Measurements from ENCODE around the gene METRN. TPM values are rescaled to one million over a fixed set of nuclear protein-coding genes. Genes with fewer than 3 reads are reported as not detected.

METRN gene
- polyA plus RNA-seq, 1 donor (not counting 4 experiments of a cell fraction or from before 2014, with no cell fraction given): 42.1 TPM

DNA sequence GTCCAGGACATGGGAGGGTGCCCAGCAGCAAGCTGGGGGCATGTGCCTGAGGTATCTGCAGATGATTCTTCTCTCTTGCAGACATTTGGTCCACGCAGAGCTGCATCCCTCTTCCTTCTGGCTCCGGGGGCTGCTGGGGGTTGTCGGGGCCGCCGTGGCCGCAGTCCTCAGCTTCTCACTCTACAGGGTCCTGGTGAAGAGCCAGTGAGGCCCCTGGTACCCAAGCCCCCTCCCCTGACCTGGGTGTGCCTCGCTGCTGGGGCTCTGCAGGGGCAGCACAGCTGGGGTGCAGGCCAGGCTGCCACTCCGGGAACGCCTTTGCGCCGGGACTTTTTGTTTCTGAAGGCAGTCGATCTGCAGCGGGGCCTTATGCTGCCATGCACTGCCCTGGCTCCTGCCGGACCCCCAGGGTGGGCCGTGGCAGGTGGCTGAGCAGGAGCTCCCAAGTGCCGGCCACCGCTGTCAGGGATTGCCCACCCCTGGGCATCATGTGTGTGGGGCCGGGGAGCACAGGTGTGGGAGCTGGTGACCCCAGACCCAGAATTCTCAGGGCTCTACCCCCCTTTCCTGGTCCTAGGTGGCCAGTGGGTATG is 41.4 kb upstream of the METRN start:
- H2AFZ ChIP-seq (ENCODE audit: control insufficient read depth, low read length): no peak overlapping the region
- no peaks in the 10 kb centered on the region for H3K9me3 ChIP-seq (ENCODE audit: control insufficient read depth, low read depth, low read length)
- no peak overlapping the region for H3K4me3 ChIP-seq (ENCODE audit: control insufficient read depth in 2 of 3, extremely low read depth in 1 of 3, insufficient read depth in 2 of 3, low read depth in 1 of 3, low read length in 3 of 3)
- no peak for FAIRE-seq
- no peaks in the 10 kb centered on the region for H4K20me1 ChIP-seq (ENCODE audit: control insufficient read depth, extremely low read depth, insufficient read depth, low read length)
- no peak overlapping the region for H3K4me2 ChIP-seq (ENCODE audit: control insufficient read depth, extremely low read depth, insufficient read depth, low read depth, low read length)
- H3K27me3 ChIP-seq (ENCODE audit: control insufficient read depth, extremely low read depth, insufficient read depth, low read length): no peaks in the 10 kb centered on the region
- dilution Hi-C loops (cut with MboI; ENCODE audit: extremely low pct_ligation_motif_present, low sequenced_read_pairs): no loop called here
- H3K4me1 ChIP-seq (ENCODE audit: control insufficient read depth, extremely low read depth, insufficient read depth, low read length): peaks cover 28% of the 10 kb centered on the region
- DNase-seq (ENCODE audit: low read depth, low spot score): no peak
- peaks cover 18 to 33% of the 10 kb centered on the region in 2 experiments for H3K36me3 ChIP-seq (ENCODE audit: control insufficient read depth in 2 of 2, extremely low read depth in 1 of 2, insufficient read depth in 2 of 2, low read length in 2 of 2)
- no peak overlapping the region for H3K27ac ChIP-seq (ENCODE audit: control insufficient read depth, insufficient read depth, low read length)
- peaks cover 22% of the 10 kb centered on the region for H3K79me2 ChIP-seq (ENCODE audit: control insufficient read depth, insufficient read depth, low read length)
- TF ChIP-seq EZH2 (IDR thresholded peaks at IDR 0.05; ENCODE audit: low read length) (no peak), CTCF (optimal IDR thresholded peaks at IDR 0.05 in 1 of 3, IDR thresholded peaks at IDR 0.05 in 1 of 3, conservative IDR thresholded peaks at IDR 0.05 in 1 of 3; ENCODE audit: extremely low read depth in 1 of 3, insufficient read depth in 2 of 3, low read length in 3 of 3) (no peak)
- no peaks in the 10 kb centered on the region for H3K9me1 ChIP-seq (ENCODE audit: control insufficient read depth, extremely low read depth, insufficient read depth, low read length)
- no peak overlapping the region for H3K9ac ChIP-seq (ENCODE audit: control insufficient read depth, extremely low read depth, insufficient read depth, low read length)

DNA sequence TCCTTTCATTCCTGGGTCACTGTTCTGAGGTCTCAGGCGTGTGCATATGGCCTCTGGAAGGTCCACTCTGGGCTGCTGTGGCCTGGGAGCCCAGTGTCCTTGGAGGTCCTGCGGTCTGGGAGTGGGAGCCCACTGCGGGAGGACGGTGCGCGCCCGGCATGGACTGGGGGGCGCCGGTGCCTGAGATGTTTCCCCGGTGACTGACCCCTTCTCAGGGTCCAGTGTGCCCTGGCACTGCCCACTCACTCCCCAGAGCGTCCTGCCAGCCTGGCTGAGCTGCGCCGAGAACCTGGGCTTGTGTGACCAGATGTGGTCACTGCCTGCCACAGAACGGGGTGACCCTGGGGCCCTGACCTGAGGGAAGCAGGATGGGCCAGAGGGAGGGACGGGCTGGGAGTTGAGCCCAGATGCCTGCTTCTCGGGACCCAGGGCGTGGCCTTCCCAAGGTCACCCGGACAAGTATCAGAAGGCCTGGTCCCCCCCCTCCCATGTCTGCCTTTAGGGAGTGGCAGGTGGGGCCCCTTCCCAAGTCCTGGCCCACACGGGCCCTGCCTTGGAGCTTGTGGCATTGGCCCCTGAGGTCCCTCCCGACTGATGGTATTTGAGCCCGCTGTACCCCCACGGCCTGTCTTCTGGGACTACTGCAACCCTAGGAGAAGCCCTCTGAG is 40.6 kb upstream of the METRN start:
- dilution Hi-C loops (cut with MboI; ENCODE audit: extremely low pct_ligation_motif_present, low sequenced_read_pairs): no loop called here
- no peaks in the 10 kb centered on the region for H3K9me1 ChIP-seq (ENCODE audit: control insufficient read depth, extremely low read depth, insufficient read depth, low read length)
- H3K4me2 ChIP-seq (ENCODE audit: control insufficient read depth, extremely low read depth, insufficient read depth, low read depth, low read length): no peak overlapping the region
- peaks cover 23% of the 10 kb centered on the region for H3K4me1 ChIP-seq (ENCODE audit: control insufficient read depth, extremely low read depth, insufficient read depth, low read length)
- no peak overlapping the region for H3K9ac ChIP-seq (ENCODE audit: control insufficient read depth, extremely low read depth, insufficient read depth, low read length)
- no peak overlapping the region for H3K4me3 ChIP-seq (ENCODE audit: control insufficient read depth in 2 of 3, extremely low read depth in 1 of 3, insufficient read depth in 2 of 3, low read depth in 1 of 3, low read length in 3 of 3)
- H3K9me3 ChIP-seq (ENCODE audit: control insufficient read depth, low read depth, low read length): no peaks in the 10 kb centered on the region
- H3K36me3 ChIP-seq (ENCODE audit: control insufficient read depth in 2 of 2, extremely low read depth in 1 of 2, insufficient read depth in 2 of 2, low read length in 2 of 2): peaks cover 17 to 31% of the 10 kb centered on the region in 2 experiments
- TF ChIP-seq CTCF (optimal IDR thresholded peaks at IDR 0.05 in 1 of 3, IDR thresholded peaks at IDR 0.05 in 1 of 3, conservative IDR thresholded peaks at IDR 0.05 in 1 of 3; ENCODE audit: extremely low read depth in 1 of 3, insufficient read depth in 2 of 3, low read length in 3 of 3): no peak
- H3K27me3 ChIP-seq (ENCODE audit: control insufficient read depth, extremely low read depth, insufficient read depth, low read length): no peaks in the 10 kb centered on the region
- H3K27ac ChIP-seq (ENCODE audit: control insufficient read depth, insufficient read depth, low read length): no peak overlapping the region
- no peak for DNase-seq (ENCODE audit: low read depth, low spot score)
- no peak for FAIRE-seq
- no peak overlapping the region for H2AFZ ChIP-seq (ENCODE audit: control insufficient read depth, low read length)
- H3K79me2 ChIP-seq (ENCODE audit: control insufficient read depth, insufficient read depth, low read length): peaks cover 14% of the 10 kb centered on the region
- H4K20me1 ChIP-seq (ENCODE audit: control insufficient read depth, extremely low read depth, insufficient read depth, low read length): no peaks in the 10 kb centered on the region
